Peyer's patch (tissue), 4 donors: ENCODE data around the gene DNMT3A. TPM values are rescaled to one million over a fixed set of nuclear protein-coding genes. Genes with fewer than 3 reads are reported as not detected.

Experiments
- DNase-seq, 3 donors: peaks; one replicate each; pipeline ENCODE4 v3.0.0-alpha.2; 2017 to 2019
- H3K27ac ChIP-seq, 4 donors: fragments of 200-600 bp; sonication (generic); one replicate each; pipeline ENCODE4 v1.5.1; 2016 to 2019
- H3K27me3 ChIP-seq, 2 donors: fragments of 200-600 bp; sonication (generic); one replicate each; pipeline ENCODE4 v1.5.1; 2019
- H3K36me3 ChIP-seq, 3 donors: fragments of 200-600 bp; sonication (generic); one replicate each; pipeline ENCODE4 v1.5.1; 2016 to 2019
- H3K4me1 ChIP-seq, 4 donors: fragments of 200-600 bp; sonication (generic); one replicate each; pipeline ENCODE4 v1.5.1; 2016 to 2019
- H3K4me3 ChIP-seq, 4 donors: fragments of 200-600 bp; sonication (generic); 1 replicate in 3 of 4; 2 replicates in 1 of 4; pipeline ENCODE4 v1.5.1; 2016 to 2019; ENCODE audit warnings: mild to moderate bottlenecking in 1 of 4
- H3K9me3 ChIP-seq, 4 donors: fragments of 200-600 bp; sonication (generic); one replicate each; pipeline ENCODE4 v1.5.1; 2016 to 2019; ENCODE audit warnings: mild to moderate bottlenecking in 1 of 4
- POLR2A ChIP-seq, 2 donors: fragments of 450-650 bp; IDR thresholded peaks; one replicate each; pipeline ENCODE4 v1.5.1; 2017; ENCODE audit warnings: antibody characterized with exemption in 2 of 2, mild to moderate bottlenecking in 2 of 2, moderate library complexity in 2 of 2
- total RNA-seq, 4 donors: library from RNA; depleted of rRNA; stranded (reverse); fragments of >200 nt; gene quantifications; one replicate each; pipeline ENCODE4 v1.1.0, GENCODE V29; 2016
- TF ChIP-seq, protein P1 (sequence below), 6 experiments: fragments of 450-650 bp in 4 of 6; fragments of 200-600 bp in 2 of 6; sonication (generic) in 1 of 6; IDR thresholded peaks; one replicate each; pipeline ENCODE4 v1.5.1; 2017 to 2019; ENCODE audit warnings: antibody characterized with exemption in 6 of 6, mild to moderate bottlenecking in 3 of 6, moderate library complexity in 1 of 6

DNMT3A gene
- total RNA-seq, 4 donors from 2014 or later: 10.7 to 126 (median 27.7) TPM

DNA sequence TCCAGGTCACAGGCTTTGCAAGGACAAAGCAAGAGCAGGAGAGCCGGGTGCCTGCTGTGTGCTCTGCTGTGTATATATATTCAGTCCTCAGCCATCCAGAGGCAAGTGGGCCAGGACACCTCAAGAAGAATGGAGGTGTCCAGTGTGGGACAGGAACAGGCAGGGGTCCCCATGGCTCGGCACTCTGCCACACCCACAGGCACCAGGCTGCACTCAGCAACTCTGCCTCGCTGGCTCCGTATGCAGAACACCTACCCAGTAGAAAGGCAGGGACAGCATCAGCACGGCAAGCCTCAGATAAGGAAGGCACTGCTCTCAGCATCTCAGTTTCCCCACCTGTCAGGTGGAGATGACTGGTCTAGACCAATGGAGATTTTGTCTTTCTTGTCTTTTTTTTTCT, 57.8 kb downstream of the DNMT3A start:
- H3K27me3 ChIP-seq: no peaks in the 10 kb centered on the region
- H3K4me3 ChIP-seq: no peak overlapping the region
- no peak for TF ChIP-seq POLR2A (IDR thresholded peaks at IDR 0.05)
- TF ChIP-seq, protein P1, sequence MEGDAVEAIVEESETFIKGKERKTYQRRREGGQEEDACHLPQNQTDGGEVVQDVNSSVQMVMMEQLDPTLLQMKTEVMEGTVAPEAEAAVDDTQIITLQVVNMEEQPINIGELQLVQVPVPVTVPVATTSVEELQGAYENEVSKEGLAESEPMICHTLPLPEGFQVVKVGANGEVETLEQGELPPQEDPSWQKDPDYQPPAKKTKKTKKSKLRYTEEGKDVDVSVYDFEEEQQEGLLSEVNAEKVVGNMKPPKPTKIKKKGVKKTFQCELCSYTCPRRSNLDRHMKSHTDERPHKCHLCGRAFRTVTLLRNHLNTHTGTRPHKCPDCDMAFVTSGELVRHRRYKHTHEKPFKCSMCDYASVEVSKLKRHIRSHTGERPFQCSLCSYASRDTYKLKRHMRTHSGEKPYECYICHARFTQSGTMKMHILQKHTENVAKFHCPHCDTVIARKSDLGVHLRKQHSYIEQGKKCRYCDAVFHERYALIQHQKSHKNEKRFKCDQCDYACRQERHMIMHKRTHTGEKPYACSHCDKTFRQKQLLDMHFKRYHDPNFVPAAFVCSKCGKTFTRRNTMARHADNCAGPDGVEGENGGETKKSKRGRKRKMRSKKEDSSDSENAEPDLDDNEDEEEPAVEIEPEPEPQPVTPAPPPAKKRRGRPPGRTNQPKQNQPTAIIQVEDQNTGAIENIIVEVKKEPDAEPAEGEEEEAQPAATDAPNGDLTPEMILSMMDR (IDR thresholded peaks at IDR 0.05): no peak
- H3K4me1 ChIP-seq: peaks cover 0 to 23% (median 6%) of the 10 kb centered on the region in 4 donors
- H3K27ac ChIP-seq: peak overlapping the region in 1 of 4 donors; percentile 10
- DNase-seq: no peak
- no peaks in the 10 kb centered on the region for H3K9me3 ChIP-seq
- peaks cover 0 to 10% (median 0%) of the 10 kb centered on the region in 3 donors for H3K36me3 ChIP-seq

DNA sequence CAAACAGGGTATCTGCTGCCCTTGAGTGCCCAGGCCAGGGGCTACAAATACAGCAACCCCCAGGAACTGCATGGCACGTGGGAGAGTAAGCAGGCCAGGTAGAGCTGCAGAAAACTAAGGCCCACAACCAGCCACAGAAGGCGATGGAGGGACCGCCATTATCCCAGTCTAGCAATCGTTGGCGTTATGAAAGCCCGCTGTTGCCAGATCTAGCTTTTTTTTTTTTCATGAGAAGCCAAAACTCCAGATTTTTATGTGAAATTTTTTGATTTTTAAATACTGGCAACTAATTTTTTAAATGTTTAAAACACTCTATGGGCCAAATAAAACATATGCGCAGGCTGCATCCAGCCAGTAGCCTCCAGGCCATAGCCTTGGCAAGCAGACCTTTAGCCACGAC, 59.8 kb downstream of the DNMT3A start:
- Histone ChIP-seq H3K27ac (no peak overlapping the region), H3K4me1 (peaks cover 0 to 36% (median 14%) of the 10 kb centered on the region in 4 donors), H3K36me3 (peaks cover 0 to 10% (median 0%) of the 10 kb centered on the region in 3 donors)

DNA sequence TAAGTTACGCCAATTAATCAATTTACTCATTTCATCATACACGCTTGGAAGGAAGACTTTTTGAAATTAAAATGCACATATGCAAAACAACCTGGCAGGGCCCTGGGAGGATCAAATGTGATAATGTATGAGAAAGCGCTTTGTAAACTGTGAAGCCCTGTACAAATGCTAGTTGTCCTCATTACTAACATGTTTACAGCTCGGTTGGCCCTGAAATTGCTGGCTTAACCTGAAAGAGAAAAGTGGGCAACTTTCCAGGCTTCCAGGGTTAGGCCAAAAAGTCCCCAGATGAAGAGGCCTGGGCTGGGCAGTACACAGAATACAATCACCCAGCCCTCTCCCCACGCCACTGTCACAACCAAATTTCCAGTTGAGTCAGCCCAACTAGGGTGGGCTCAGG, 60.2 kb downstream of the DNMT3A start:
- no peak overlapping the region for H3K4me3 ChIP-seq
- H3K27ac ChIP-seq: no peak overlapping the region
- peaks cover 0 to 40% (median 17%) of the 10 kb centered on the region in 4 donors for H3K4me1 ChIP-seq
- DNase-seq: no peak
- no peaks in the 10 kb centered on the region for H3K27me3 ChIP-seq
- H3K36me3 ChIP-seq: peaks cover 0 to 10% (median 0%) of the 10 kb centered on the region in 3 donors
- TF ChIP-seq, protein P1 (IDR thresholded peaks at IDR 0.05): no peak
- TF ChIP-seq POLR2A (IDR thresholded peaks at IDR 0.05): no peak
- H3K9me3 ChIP-seq: no peaks in the 10 kb centered on the region

More for the DNA sequence above, 59.8 kb downstream of the DNMT3A start:
- Histone ChIP-seq H3K9me3 (no peaks in the 10 kb centered on the region), H3K4me3 (no peak overlapping the region), H3K27me3 (no peaks in the 10 kb centered on the region)
- DNase-seq: no peak
- no peak for TF ChIP-seq POLR2A (IDR thresholded peaks at IDR 0.05)
- TF ChIP-seq, protein P1 (IDR thresholded peaks at IDR 0.05): no peak

DNA sequence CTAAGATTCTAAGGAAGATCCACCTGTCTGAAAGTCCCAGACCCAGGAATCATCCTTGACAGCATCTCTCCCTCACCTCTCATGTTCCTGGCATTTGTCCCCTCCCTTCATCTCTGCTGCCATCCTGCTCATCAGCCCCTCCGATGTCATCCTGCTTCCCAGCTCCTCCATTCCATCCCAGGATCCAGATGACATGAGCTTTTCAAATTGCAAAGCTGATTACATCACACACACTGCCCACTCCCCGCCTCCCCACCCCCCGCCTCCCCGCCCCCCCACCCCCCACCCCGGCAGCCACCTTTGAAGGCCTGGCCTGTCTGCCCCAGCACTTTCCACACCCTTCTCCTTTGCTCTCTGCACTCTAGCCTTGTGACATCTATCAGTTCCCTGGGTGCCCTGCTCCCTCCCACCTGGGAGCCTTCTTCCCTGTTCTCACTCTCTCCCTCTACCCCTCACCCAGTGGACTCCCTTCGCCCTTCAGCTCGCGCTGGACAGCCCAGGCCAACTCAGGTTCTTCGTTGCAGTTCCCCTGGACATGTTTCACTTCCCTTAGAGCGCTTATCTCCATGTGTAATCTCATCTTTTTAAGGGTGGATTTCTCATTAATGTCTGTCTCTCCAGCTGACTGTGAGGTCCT, 61.6 kb downstream of the DNMT3A start:
- DNase-seq: no peak
- Histone ChIP-seq H3K9me3 (no peaks in the 10 kb centered on the region), H3K27me3 (no peaks in the 10 kb centered on the region), H3K4me1 (peaks cover 0 to 41% (median 23%) of the 10 kb centered on the region in 4 donors), H3K36me3 (peaks cover 0 to 10% (median 0%) of the 10 kb centered on the region in 3 donors), H3K27ac (peak overlapping the region in 3 of 4 donors; percentile 30 to 90 (median 57)), H3K4me3 (no peak overlapping the region)
- no peak for TF ChIP-seq POLR2A (IDR thresholded peaks at IDR 0.05)
- TF ChIP-seq, protein P1 (IDR thresholded peaks at IDR 0.05): no peak

DNA sequence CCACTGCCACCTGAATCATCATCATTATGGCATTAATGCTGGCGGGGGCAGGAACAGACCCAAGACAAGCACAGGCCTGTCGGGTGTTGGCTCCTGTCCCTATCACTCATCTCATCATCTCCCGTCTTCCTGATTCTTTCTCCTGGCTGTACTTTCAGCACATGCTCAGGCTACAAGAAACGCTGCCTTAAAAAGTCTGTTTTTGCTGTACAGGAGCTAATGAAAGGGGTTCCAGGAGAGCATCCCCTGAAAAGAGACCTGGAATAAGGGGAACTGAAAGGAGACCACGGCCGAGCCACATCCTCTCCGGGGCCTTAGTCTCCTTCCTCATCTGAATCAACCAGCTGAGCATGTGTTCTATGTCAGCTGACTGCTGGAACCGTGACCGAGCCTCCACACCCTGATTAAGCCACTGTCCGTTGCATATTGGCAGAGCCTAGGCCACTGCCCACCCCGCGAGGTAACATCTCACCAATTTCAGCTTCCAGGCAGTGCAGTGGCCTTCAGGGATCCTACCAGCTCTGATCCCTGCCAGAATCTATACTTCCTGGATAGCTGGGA, 62.6 kb downstream of the DNMT3A start:
- DNase-seq: peak in 2 of 3 donors; percentile 89 to 91
- peaks cover 0 to 48% (median 29%) of the 10 kb centered on the region in 4 donors for H3K4me1 ChIP-seq
- H3K36me3 ChIP-seq: peaks cover 0 to 10% (median 0%) of the 10 kb centered on the region in 3 donors

More for the DNA sequence above, 62.6 kb downstream of the DNMT3A start:
- Histone ChIP-seq H3K27me3 (no peaks in the 10 kb centered on the region), H3K4me3 (no peak overlapping the region), H3K27ac (peak overlapping the region in 3 of 4 donors; percentile 25 to 90 (median 57)), H3K9me3 (no peaks in the 10 kb centered on the region)
- no peak for TF ChIP-seq POLR2A (IDR thresholded peaks at IDR 0.05)
- TF ChIP-seq, protein P1 (IDR thresholded peaks at IDR 0.05): no peak
